IMR-90 (cell line): ENCODE measurements around the gene OBP2A. TPM values are rescaled to one million over a fixed set of nuclear protein-coding genes. Genes with fewer than 3 reads are reported as not detected.

Experiments
- ATAC-seq: fragments of 200-7000 bp; cut with Tn5 transposase; 2 replicates; pipeline ENCODE4 v1.9.1; 2020; ENCODE audit warnings: low read depth, mild to moderate bottlenecking, moderate library complexity
- BruUV-seq: library from RNA; stranded (reverse); fragments of 400-500 nt; replicated peaks from 2 replicates; lab custom pipeline; 2021; lab: Mats Ljungman, UMichigan
- CTCF ChIA-PET: fragments of 300-600 bp; formaldehyde crosslinking; extraction: SDS; loops from one replicate; lab custom pipeline; 2021; ENCODE audit warnings: antibody characterized with exemption; lab: Yijun Ruan, JAX
- POLR2A ChIA-PET: fragments of 300-600 bp; sonication (Branson Sonifier 250); formaldehyde crosslinking; loops from one replicate; lab custom pipeline; 2022; ENCODE audit warnings: antibody characterized with exemption; ENCODE audit not compliant: unreplicated experiment; lab: Charles Lee
- DNase-seq: peaks from one replicate; pipeline ENCODE4 v3.0.0; 2013
- H2AFZ ChIP-seq: replicated peaks from 2 replicates; pipeline ENCODE3; 2013; ENCODE audit warnings: low read length, mild to moderate bottlenecking; ENCODE audit not compliant: poor library complexity
- H2AK5ac ChIP-seq: 2 replicates; pipeline ENCODE4 v1.6.1; 2013; ENCODE audit warnings: low read depth, low read length, inconsistent platforms
- H2AK9ac ChIP-seq: replicated peaks from 2 replicates; pipeline ENCODE3; 2013; ENCODE audit warnings: mild to moderate bottlenecking, low read depth, low read length, moderate library complexity; ENCODE audit not compliant: poor library complexity
- H2BK120ac ChIP-seq: 2 replicates; pipeline ENCODE4 v1.6.1; 2013; ENCODE audit warnings: low read depth, low read length, inconsistent platforms
- H2BK15ac ChIP-seq: 3 replicates; pipeline ENCODE4 v1.6.1; 2013; ENCODE audit warnings: low read depth, low read length, inconsistent platforms
- H2BK20ac ChIP-seq: 2 replicates; pipeline ENCODE4 v1.6.1; 2013; ENCODE audit warnings: low read depth, mild to moderate bottlenecking, inconsistent platforms, low read length, moderate library complexity
- H2BK5ac ChIP-seq: 2 replicates; pipeline ENCODE4 v1.6.1; 2013; ENCODE audit warnings: mild to moderate bottlenecking, low read depth, low read length, inconsistent platforms; ENCODE audit not compliant: poor library complexity, severe bottlenecking
- H3K14ac ChIP-seq: replicated peaks from 2 replicates; pipeline ENCODE4 v1.6.1; 2013; ENCODE audit warnings: low read depth, low read length, inconsistent platforms
- H3K18ac ChIP-seq: 2 replicates; pipeline ENCODE4 v1.6.1; 2013; ENCODE audit warnings: low read depth, low read length, control low read depth
- H3K23ac ChIP-seq: 2 replicates; pipeline ENCODE4 v1.6.1; 2013; ENCODE audit warnings: low read depth, low read length, inconsistent platforms
- H3K27ac ChIP-seq: 2 replicates; pipeline ENCODE4 v1.5.1; 2013; ENCODE audit warnings: mild to moderate bottlenecking, control low read depth, low read length; ENCODE audit not compliant: insufficient read depth
- H3K27me3 ChIP-seq: 2 replicates; pipeline ENCODE4 v1.6.1; 2013; ENCODE audit warnings: low read length; ENCODE audit not compliant: control insufficient read depth, insufficient read depth
- H3K36me3 ChIP-seq: 2 replicates; pipeline ENCODE4 v1.6.1; 2013; ENCODE audit warnings: low read length, mixed read lengths; ENCODE audit not compliant: control insufficient read depth, insufficient read depth
- H3K4ac ChIP-seq: 2 replicates; pipeline ENCODE4 v1.6.1; 2013; ENCODE audit warnings: low read depth, low read length, inconsistent platforms
- H3K4me1 ChIP-seq: 2 replicates; pipeline ENCODE4 v1.6.1; 2013; ENCODE audit warnings: low read length, mixed read lengths; ENCODE audit not compliant: control insufficient read depth, insufficient read depth
- H3K4me2 ChIP-seq: 2 replicates; pipeline ENCODE4 v1.6.1; 2013; ENCODE audit warnings: low read depth, mild to moderate bottlenecking, control low read depth, low read length, moderate library complexity
- H3K4me3 ChIP-seq: 2 replicates; pipeline ENCODE4 v1.5.1; 2013; ENCODE audit warnings: low read depth, mild to moderate bottlenecking, control low read depth, low read length, moderate library complexity; ENCODE audit not compliant: insufficient read depth
- H3K56ac ChIP-seq: 2 replicates; pipeline ENCODE4 v1.6.1; 2013; ENCODE audit warnings: low read length, inconsistent platforms; ENCODE audit not compliant: insufficient read depth; ENCODE audit errors: extremely low read depth
- H3K79me1 ChIP-seq, 2 experiments: 2 replicates each; pipeline ENCODE4 v1.6.1; 2013; ENCODE audit warnings: low read length in 2 of 2, inconsistent platforms in 1 of 2, low read depth in 1 of 2
- H3K9ac ChIP-seq: 2 replicates; pipeline ENCODE4 v1.6.1; 2013; ENCODE audit warnings: low read depth, low read length, control low read depth
- H3K9me1 ChIP-seq: 2 replicates; pipeline ENCODE4 v1.6.1; 2013; ENCODE audit warnings: low read length, inconsistent platforms; ENCODE audit not compliant: insufficient read depth
- H3K9me3 ChIP-seq: 2 replicates; pipeline ENCODE4 v1.6.1; 2013; ENCODE audit warnings: low read length; ENCODE audit not compliant: control insufficient read depth, insufficient read depth
- H4K20me1 ChIP-seq: 2 replicates; pipeline ENCODE4 v1.6.1; 2013; ENCODE audit warnings: low read length, inconsistent platforms; ENCODE audit not compliant: insufficient read depth
- H4K5ac ChIP-seq: 2 replicates; pipeline ENCODE4 v1.6.1; 2013; ENCODE audit warnings: mild to moderate bottlenecking, low read depth, low read length, control low read depth
- H4K8ac ChIP-seq, 2 experiments: 2 replicates each; pipeline ENCODE4 v1.6.1; 2013; ENCODE audit warnings: low read depth in 2 of 2, low read length in 2 of 2, control low read depth in 1 of 2, inconsistent platforms in 1 of 2
- H4K91ac ChIP-seq: 2 replicates; pipeline ENCODE4 v1.6.1; 2013; ENCODE audit warnings: low read depth, low read length, inconsistent platforms; ENCODE audit not compliant: insufficient read depth
- MAZ ChIP-seq: IDR thresholded peaks from 2 replicates; pipeline ENCODE4 v1.6.1; 2012; ENCODE audit warnings: low read depth, mild to moderate bottlenecking, low read length, improper control_type of control experiment, moderate library complexity, borderline replicate concordance
- SMC3 ChIP-seq: fragments of 150-350 bp; IDR thresholded peaks from 2 replicates; pipeline ENCODE4 v1.6.1; 2016; ENCODE audit warnings: low read depth, mild to moderate bottlenecking, antibody characterized with exemption, low read length, moderate library complexity
- WGBS, 2 experiments: methylation state at CpG; one replicate each; pipeline versions ENCODE4 v1.1.5 to v1.1.7; 2013; ENCODE audit warnings: missing lambda C conversion rate in 2 of 2; ENCODE audit not compliant: insufficient read length in 1 of 2; ENCODE audit errors: extremely low coverage in 2 of 2; 5-methylcytosine and 5-hydroxymethylcytosine counted together
- dilution Hi-C: fragments of 300-500 bp; cut with HindIII; formaldehyde crosslinking; loops from one replicate; pipeline ENCODE4 v1.14.3; 2018; ENCODE audit warnings: low sequenced_read_pairs; ENCODE audit not compliant: unreplicated experiment
- in situ Hi-C: fragments of 300-500 bp; cut with MboI; formaldehyde crosslinking; loops from 3 replicates; pipeline ENCODE4 v1.14.3; 2019; ENCODE audit warnings: low sequenced_read_pairs, inconsistent platforms, mixed read lengths
- intact Hi-C: fragments of 100-400 bp; cut with micrococcal nuclease; formaldehyde crosslinking; loops from 2 replicates; pipeline ENCODE4 v1.10.0; 2022
- polyA plus RNA-seq, 3 experiments: library from polyadenylated mRNA; depleted of rRNA; stranded (reverse); fragments of >200 nt; gene quantifications; 2 replicates each; pipeline ENCODE4 v1.2.3, GENCODE V29; 2012; ENCODE audit warnings: low replicate concordance in 1 of 3
- total RNA-seq: library from RNA; depleted of rRNA; stranded (reverse); fragments of >200 nt; gene quantifications from 2 replicates; pipeline ENCODE4 v1.2.3, GENCODE V29; 2012
- TF ChIP-seq, protein P1 (sequence below): conservative IDR thresholded peaks from 2 replicates; pipeline ENCODE4 v1.5.1; 2012; ENCODE audit warnings: mild to moderate bottlenecking, low read depth, low read length, improper control_type of control experiment
- TF ChIP-seq, protein P2 (sequence below): fragments of 150-350 bp; IDR thresholded peaks from 2 replicates; pipeline ENCODE4 v1.6.1; 2017; ENCODE audit warnings: mild to moderate bottlenecking, antibody characterized with exemption, low read length, low read depth

Gene OBP2A
- total and polyA plus RNA-seq, 2 of the 4 experiments (the other 2 are of a cell fraction) = not detected

DNA sequence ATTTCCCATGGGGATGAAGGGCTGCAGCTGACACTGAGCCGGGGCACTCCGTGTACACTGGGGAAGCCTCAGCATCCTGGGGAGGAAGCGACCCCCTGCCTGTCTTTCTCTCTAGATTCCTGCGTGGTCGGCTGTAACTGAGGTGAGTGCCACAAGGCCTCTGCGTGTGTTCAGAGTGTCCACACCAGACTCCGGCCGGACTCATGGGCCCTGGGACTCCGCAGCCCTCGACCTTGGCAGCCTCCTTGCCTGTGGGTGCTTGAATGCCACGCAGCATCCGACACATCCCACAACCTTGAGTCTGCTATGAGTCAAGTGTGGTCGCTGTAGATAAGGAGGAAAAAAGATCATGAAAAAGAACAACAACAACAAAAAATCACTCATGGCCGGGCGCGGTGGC, 39.0 kb downstream of the OBP2A start:
- intact Hi-C loops = no loop called here
- CTCF ChIA-PET = no interaction called here
- Histone ChIP-seq H2BK15ac (no peak overlapping the region), H3K23ac (no peak overlapping the region), H3K56ac (no peak overlapping the region), H3K79me1 (no peaks in the 10 kb centered on the region), H3K27me3 (no peaks in the 10 kb centered on the region), H3K4ac (no peak overlapping the region), H4K91ac (no peak overlapping the region), H3K18ac (no peak overlapping the region), H3K4me1 (no peaks in the 10 kb centered on the region), H3K4me2 (no peak overlapping the region), H3K9me1 (no peaks in the 10 kb centered on the region), H2AFZ (no peak overlapping the region), H4K20me1 (no peaks in the 10 kb centered on the region), H2BK120ac (no peak overlapping the region), H2AK9ac (no peak overlapping the region), H3K36me3 (no peaks in the 10 kb centered on the region), H3K27ac (no peak overlapping the region), H2BK5ac (no peak overlapping the region), H3K9ac (no peak overlapping the region), H3K4me3 (no peak overlapping the region), H2AK5ac (no peak overlapping the region), H4K5ac (no peak overlapping the region), H3K14ac (no peak overlapping the region), H3K9me3 (no peaks in the 10 kb centered on the region), H4K8ac (no peak overlapping the region), H2BK20ac (no peak overlapping the region)
- dilution Hi-C loops = no loop called here
- POLR2A ChIA-PET = no interaction called here
- no TSS peak for BruUV-seq
- ATAC-seq (no peak), DNase-seq (no peak)
- WGBS, 2 experiments = 47% methylated on average over 3 of the region's 16 CpGs; no CpG with 5 or more reads in 1 of the 2 experiments
- TF ChIP-seq MAZ = no peak
- TF ChIP-seq, protein P1, sequence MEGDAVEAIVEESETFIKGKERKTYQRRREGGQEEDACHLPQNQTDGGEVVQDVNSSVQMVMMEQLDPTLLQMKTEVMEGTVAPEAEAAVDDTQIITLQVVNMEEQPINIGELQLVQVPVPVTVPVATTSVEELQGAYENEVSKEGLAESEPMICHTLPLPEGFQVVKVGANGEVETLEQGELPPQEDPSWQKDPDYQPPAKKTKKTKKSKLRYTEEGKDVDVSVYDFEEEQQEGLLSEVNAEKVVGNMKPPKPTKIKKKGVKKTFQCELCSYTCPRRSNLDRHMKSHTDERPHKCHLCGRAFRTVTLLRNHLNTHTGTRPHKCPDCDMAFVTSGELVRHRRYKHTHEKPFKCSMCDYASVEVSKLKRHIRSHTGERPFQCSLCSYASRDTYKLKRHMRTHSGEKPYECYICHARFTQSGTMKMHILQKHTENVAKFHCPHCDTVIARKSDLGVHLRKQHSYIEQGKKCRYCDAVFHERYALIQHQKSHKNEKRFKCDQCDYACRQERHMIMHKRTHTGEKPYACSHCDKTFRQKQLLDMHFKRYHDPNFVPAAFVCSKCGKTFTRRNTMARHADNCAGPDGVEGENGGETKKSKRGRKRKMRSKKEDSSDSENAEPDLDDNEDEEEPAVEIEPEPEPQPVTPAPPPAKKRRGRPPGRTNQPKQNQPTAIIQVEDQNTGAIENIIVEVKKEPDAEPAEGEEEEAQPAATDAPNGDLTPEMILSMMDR = no peak
- no peak for TF ChIP-seq SMC3
- TF ChIP-seq, protein P2, sequence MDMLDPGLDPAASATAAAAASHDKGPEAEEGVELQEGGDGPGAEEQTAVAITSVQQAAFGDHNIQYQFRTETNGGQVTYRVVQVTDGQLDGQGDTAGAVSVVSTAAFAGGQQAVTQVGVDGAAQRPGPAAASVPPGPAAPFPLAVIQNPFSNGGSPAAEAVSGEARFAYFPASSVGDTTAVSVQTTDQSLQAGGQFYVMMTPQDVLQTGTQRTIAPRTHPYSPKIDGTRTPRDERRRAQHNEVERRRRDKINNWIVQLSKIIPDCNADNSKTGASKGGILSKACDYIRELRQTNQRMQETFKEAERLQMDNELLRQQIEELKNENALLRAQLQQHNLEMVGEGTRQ = no peak
- in situ Hi-C loops = no loop called here
